Epithelial cell of prostate (primary cell): Measurements from ENCODE around the gene RANBP1.
A peak's percentile ranks its signal among the peaks of the same experiment; 100 is the strongest.

ENCODE experiments used
- DNase-seq: peaks from one replicate; pipeline ENCODE4 v3.0.0-alpha.2; 2011; ENCODE audit warnings: low read depth, low spot score
- H3K27ac ChIP-seq: fragments of 450-650 bp; 2 replicates; pipeline ENCODE4 v1.5.1; 2017; ENCODE audit warnings: mild to moderate bottlenecking

The RANBP1 gene

DNA sequence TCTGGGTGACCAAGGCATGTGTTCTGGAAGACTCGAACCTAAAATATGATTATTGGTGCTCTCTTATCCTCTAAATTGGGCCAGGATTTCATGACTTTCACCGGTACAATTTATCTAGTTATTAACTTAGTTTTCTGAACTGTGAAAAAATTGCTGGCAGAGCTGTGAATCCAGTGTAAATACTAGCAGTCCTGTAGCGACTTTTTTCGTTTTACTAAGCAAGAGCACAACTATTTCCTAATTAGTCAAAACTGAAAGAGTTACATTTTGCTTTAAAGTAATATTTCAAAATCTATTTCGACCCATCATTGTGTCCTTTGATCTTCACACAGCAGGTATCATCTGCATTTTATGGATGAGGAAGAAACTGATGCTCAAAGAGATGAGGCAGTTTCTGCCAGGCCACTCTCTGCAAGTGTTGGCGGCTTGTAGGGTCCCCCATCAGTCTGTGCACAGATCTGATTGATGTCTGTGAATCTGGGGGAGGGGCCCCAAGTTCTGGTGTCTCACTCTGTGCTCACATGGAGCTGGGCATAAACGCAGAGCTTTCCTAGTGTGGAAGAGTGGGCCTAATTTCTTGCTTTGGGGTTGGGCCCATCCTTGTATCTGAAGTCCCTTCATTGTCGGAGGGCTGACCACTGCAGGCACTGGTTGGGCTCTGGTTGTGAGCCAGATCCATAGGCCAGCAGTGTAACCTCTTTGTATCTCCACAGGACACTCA, 2.6 kb downstream of the RANBP1 start:
- no peak for DNase-seq
- peak overlapping the region; percentile 67 for H3K27ac ChIP-seq

DNA sequence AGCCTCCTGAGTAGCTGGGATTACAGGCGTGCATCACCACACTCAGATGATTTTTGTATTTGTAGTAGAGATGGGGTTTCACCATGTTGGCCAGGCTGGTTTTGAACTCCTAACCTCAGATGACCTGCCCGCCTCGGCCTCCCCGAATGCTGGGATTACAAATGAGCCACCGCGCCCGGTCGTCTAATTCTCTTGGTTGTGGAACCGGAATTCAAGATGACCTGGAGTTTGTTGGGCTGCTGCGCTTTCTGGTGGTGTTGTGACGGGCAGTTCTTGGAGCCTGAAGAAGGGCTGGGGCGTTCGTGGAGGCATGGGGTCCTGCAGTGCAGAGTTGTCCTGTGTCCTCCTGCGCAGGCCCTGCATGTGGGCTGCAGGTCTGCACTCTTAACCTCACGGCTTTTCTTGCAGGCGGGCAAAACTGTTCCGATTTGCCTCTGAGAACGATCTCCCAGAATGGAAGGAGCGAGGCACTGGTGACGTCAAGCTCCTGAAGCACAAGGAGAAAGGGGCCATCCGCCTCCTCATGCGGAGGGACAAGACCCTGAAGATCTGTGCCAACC, 6.0 kb downstream of the RANBP1 start:
- no peak overlapping the region for H3K27ac ChIP-seq
- DNase-seq = no peak

DNA sequence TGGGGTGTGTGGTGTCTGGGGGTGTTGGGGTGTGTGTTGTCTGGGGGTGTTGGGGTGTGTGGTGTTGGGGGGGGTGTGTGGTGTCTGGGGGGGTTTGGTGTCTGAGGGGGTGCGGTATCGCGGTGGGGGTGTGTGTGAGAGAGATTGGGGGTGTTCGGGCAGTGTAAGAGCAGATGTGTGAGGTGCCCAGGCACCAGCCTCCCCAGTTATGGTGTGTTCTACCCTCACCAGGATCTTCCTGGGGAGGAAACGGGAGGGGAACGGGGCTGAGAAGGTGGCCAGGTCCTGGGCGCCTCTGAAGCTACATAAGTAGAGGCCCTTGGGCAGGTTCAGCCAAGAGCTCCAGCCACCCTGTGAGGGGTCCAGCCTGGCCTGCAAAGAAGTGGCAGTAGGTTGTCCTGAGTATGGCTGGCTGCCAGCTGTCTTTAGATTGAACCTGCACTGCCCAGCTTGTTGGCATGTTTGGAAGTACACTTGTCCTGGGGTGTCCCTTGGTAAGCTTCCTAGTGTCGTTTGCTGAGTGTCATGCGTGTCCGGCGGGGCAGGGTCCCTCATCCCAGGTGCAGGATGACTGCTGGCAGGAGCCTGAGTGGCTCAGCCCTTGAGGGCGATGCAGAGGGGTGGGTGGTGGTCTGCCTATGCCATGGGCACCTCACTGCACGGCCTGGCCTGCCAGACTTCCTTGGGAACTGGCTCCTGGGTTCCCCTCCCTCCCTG, 7.6 kb downstream of the RANBP1 start:
- no peak overlapping the region for H3K27ac ChIP-seq
- DNase-seq = no peak

DNA sequence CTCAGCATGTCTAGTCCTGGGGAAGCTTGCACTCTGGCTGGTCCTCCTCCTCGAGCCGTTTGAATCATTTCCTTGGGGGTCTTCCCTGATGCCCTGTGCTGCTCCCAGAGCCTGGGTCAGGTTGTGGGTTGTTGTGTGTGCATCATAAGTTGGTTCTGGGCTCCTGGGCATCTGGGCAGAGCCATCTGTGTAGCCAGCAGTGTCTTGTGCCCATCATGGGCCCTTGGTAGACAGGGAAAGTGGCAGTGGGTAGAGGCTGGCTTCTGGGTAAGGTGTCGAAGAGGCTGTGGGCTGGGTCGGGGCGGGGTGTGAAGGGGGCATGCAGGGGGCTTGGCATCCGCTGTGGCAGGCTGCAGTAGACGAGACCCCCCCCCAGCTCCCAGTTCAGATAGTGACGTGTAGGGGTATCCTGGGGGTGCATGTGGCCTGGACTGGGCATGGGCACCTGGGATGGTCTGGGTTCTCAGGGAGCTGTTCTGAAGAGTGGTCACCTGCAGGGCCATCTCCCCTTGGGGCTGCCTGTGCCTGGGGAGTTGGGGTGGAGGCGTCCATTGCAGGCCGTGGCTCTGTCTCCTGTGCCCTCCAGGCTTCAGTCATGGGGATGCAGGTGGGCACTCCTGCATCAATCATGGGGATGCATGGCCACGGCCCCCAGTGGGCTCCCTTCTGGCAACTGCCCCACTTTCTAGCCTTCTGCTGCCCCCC, 8.3 kb downstream of the RANBP1 start:
- no peak overlapping the region for H3K27ac ChIP-seq
- no peak for DNase-seq

DNA sequence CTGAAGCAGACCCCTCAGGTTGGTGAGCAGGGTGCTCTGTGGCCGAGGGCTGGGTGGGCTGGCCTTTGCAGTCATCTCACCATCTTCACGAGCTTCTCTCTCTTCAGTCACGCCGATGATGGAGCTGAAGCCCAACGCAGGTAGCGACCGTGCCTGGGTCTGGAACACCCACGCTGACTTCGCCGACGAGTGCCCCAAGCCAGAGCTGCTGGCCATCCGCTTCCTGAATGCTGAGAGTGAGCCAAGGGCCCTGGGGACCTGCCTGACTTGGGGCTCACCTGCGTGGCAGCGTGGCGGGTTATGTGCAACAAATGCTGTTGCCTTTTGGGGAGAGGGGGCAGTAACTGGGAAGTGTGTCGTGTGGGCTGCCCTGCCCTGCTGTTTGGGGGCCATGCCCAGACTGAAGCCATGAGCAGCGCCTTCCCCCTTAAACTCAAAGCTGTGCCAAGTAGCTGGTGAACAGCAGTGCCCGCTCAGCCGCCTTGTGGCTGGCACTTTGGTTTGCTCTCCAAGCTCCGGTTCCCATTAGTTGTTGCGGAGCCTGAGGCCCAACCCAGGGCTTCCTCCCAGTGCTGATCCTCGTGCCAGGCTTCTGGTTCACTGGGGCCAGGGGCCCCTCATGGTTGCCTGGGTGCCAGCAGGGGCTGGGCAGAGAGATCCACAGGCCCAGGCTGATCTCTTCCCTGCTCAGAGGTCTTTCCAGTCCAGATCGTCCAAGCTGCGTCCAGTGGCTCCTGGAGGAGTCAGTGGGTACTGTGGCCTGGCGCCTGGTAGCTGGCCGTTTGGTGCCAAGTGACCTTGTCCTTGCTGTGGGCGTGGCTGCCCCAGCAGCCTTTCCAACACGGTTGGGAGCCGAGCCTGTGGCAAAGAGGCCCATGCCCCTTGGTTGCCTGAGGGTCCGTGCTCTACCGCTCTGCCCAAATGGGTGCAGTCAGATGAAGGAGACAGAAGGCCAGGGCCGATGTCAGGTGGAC, 9.6 kb downstream of the RANBP1 start:
- H3K27ac ChIP-seq = no peak overlapping the region
- no peak for DNase-seq

DNA sequence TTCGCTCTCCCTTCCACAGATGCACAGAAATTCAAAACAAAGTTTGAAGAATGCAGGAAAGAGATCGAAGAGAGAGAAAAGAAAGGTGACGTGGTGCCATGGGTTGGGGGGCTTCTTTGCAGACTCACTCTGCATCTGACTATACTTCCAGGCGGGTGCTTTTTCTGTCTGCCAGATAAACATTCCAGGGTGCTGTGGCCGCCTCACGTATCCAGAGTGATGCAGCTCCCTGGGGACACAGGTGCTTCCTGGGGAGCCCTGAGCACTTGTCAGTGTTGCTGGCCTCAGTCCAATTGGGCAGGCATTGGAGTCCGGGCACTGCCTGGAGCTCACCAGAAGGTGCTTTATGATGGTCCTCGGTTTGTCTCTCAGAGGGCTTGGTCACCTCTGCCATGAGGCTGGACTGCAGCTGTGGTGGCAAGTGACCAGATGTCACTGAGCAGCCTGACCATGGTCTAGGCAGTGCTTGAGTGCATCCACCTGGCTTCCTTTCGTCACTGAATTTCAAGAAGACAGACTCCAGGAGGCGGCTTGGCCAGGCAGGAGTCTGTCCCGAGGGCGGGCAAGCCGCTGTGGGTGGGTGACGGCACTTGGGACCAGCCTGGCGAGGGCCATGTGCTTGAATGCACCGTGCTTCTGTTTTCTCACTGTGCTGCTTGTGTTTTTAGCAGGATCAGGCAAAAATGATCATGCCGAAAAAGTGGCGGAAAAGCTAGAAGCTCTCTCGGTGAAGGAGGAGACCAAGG, 10.6 kb downstream of the RANBP1 start:
- no peak overlapping the region for H3K27ac ChIP-seq
- DNase-seq = no peak

DNA sequence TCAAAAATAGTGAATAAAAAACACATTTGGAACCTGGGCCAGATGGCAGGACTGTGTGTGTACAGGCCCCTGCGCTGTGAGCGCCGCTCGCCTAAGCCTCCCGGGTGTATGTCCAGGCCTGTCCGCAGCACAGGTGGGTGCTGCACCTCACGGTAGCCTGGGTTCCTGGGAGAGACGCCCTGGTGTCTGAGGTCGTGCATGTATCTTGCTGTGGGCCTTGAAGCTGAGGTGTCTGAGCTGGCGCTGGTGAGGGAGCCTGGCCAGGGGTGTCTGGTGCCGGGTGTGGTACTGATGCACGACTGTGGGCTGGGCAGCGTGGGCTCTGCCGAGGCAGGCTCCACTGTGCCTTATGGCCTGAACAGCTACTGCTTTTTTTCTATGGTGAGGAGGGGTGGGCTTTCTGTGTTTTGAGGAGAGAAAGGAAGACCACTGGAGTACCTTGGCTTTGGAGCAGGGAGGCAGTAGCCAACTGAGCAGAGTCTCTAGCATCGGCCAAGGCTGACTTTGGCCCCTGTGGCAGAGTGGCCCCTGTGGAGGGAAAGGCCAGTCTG, 11.5 kb downstream of the RANBP1 start:
- no peak overlapping the region for H3K27ac ChIP-seq
- DNase-seq = no peak

DNA sequence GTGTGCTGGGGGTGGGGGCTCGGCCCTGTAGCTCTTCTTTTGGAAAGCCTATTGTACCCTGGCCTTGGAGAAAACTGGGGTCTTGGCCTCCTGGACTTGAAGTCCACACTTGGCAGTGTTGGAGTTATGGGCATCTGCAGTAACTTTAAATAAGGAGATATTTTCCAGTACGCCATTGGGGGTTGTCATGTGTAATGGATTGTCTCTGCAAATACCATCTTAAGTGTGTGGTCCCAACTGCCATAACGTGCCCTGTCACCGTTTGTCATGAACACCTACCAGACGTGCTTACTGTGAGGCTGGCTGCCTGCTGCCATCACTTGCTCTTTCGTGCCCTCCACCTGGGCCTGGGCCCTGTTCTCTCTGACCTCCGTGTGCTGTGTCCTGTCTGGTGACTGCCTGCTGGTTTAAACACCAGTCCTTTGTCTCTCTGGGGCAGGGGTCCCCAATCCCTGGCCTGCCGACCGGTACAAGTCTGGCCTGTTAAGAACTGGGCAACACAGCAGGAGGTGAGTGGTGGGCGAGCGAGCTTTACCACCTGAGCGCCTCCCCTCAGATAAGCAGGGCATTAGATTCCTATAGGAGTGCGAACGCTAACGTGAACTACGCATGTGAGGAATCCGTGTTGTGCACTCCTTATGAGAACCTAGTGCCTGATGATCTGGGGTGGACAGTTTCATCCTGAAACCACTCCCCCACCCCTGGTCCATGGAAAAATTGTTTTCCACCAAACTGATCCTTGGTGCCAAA, 12.1 kb downstream of the RANBP1 start:
- DNase-seq = no peak

DNA sequence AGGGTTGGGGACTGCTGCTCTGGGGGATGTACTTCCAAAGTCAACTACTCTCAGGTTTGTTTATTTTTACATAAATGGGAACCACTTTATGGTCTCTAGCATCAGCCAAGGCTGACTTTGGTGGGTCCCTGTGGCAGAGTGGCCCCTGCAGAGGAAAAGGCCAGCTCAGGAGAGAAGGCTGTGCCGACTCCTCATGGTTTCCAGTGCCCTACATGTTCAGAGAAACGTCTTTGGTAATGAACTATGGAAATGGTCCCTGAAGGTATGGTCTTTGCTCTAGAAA, 12.7 kb downstream of the RANBP1 start:
- no peak overlapping the region for H3K27ac ChIP-seq
- no peak for DNase-seq

More for the DNA sequence above, 12.1 kb downstream of the RANBP1 start:
- H3K27ac ChIP-seq = no peak overlapping the region

DNA sequence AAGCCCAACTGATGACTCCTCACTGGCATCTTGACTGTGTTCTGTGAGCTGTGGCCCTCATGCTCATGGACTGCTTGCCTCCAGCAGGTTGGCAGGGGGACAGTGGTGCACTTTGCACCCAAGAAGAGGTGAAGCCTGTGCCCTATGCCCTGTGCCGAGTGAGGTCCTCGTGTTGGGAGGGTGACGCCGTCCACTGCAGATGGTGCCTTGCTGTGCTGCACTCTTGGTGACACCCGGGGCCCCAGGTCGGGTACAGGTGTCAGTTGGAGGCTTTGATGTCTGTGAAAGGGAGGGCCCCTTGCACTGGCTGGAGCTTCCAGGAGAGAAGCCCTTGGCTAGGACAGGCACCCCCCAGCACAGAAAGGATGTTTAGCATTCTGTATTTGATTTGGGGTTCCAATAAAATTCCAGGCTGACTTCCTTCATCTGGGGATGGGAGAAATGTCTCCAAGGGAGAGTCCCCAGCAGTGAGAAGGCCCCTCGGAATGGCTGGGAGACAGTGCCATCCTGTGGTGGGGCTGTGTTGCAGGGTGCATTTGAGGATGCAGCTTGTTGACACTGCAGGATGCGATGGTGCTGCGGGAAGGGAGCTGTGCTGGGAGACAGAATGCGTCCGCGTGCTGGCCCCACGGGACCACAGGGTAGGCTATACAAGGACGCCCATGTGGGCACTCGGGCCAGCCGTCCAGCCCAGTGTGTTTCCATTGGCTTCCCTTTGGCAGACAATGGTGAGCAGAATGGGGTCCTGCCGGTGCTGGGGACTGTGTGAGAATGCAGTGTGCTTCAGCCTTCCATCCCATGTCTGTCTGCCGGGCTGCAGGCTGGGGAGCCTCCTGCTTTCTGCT, 13.2 kb downstream of the RANBP1 start:
- DNase-seq = no peak
- no peak overlapping the region for H3K27ac ChIP-seq

DNA sequence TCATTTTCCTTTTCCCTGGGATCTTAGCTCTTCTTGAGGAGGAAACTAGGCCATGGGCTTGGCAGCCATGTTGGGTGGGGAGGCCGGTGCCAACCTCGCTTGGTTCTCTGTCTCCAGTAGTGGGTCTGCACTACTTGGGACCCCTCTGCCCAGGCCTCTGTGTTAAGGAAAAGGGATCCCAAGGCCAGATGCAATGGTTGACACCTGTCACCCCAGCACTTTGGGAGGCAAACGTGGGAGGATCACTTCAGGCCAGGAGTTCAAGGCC, 13.8 kb downstream of the RANBP1 start:
- H3K27ac ChIP-seq = no peak overlapping the region
- no peak for DNase-seq

DNA sequence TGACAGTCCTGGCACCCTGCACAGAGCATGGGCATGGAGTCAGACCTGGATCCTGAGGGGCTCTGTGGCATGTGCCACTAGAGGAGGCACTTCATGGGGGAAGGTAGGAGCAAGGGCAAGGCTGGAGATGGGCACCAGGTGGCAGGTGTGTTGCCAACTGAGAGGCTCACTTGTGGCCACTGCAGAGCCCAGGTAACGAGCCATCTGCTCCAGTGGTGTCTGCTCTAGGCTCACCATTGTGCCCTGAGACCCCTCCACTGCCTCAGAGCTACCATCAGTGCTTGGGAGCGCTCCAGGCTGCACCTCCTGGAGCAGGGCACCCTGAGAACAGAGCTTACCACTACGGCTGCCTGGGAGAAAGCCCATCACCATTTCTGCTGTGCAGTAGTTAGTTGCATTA, 14.4 kb downstream of the RANBP1 start:
- H3K27ac ChIP-seq = no peak overlapping the region
- DNase-seq = no peak

DNA sequence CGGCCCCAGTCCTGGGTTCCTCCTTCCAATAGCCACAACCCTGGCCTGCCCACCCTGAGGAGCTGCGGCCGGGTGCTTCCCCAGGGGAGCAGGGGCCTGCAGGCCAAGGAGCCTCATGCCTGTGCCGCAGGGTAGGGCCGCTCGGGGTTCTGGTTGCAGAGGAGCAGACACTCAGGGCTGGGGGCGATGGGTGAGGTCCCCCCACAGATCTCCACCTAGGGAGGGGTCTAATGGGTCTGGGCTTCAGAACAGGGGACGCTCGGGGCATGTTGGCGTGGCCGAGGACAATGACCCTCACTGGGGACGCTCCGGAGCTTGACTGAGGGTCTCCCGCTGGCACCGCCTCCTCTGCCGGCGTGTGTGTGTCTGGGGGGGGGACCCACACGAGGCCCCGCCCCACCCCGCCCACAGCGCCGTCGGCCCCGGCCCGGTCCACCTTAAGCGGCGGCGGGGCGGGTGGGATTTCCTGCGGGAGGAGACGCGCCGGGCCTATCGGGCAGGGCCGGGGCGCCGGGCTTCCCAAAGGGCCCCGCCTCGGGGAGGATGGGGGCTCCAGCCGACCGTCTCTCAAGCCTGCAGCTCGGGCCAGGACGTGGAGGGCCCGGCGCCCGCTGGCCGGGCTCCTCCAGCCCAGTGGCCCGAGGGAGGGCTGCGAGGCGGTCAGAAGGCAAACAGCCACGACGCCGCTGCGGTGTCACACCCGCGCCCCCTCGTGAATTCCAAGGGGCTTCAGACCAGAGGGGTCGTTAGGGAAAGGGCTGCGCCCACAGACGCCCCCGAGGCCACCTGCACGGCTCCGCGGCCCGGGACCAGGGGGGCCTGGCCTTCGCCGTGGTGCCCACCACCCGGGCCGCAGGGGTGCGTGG, 15.1 kb downstream of the RANBP1 start:
- peak overlapping the region; percentile 28 for H3K27ac ChIP-seq

DNA sequence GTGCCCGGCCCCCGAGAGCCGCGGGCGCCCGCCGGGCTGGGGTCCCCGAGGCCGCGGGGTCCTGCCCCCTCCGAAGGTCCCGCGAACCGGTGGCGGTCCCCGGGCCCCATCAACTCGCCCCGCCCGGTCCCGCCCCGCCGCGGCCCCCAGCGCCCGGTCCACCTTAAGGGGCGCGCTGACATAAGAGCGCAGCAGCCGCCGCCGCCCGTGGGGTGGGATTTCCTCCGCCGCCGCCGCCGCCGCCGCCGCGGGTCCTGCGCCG, 15.6 kb downstream of the RANBP1 start, which contains the start of gene ZDHHC8:
ZDHHC8 (plus strand) TSS at position 208 of the 262 bp plus-strand sequence. CDS start 144 bp downstream, outside the sequence.
- no peak for DNase-seq
- peak within 1 kb of the TSS; percentile 28 for H3K27ac ChIP-seq

More for the DNA sequence above, 15.1 kb downstream of the RANBP1 start:
- no peak for DNase-seq

DNA sequence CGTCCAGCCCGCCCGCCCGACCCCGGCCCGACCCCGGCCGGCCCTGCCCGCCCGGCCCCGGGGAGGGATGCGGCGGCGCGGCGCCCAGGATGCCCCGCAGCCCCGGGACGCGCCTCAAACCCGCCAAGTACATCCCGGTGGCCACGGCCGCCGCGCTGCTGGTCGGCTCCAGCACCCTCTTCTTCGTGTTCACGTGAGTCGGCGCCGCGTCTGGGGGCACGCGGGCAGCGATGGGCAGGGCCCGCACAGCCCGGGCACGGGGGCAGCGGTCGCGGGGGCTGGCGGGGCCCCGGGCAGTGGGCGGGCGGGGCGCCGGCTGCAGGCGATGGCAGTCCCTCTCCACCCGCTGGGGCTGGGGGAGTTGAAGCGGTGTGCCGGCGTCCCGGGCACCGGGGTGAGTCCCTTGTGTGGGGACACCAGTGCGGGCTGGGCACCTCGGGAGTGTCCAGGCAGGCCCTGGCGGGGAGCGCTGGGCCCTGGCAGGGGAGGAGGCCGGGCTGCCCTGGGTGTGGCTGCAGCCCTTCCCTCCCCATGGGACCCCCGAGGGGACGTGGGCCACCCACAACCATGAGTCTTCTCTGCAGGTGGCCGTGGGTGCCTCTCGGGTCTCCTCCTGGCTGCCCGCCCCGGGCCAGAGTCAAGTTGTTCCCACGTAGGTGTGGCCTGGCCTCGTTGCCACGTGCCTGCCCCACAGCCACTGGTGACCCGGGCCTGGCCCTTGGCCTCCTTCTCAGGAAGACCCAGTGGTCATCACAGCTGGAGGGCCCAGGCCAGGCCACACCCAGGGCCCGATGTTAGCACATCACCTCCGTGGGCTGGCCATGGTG, 16.2 kb downstream of the RANBP1 start:
- peak overlapping the region; percentile 28 for H3K27ac ChIP-seq
- DNase-seq = no peak

DNA sequence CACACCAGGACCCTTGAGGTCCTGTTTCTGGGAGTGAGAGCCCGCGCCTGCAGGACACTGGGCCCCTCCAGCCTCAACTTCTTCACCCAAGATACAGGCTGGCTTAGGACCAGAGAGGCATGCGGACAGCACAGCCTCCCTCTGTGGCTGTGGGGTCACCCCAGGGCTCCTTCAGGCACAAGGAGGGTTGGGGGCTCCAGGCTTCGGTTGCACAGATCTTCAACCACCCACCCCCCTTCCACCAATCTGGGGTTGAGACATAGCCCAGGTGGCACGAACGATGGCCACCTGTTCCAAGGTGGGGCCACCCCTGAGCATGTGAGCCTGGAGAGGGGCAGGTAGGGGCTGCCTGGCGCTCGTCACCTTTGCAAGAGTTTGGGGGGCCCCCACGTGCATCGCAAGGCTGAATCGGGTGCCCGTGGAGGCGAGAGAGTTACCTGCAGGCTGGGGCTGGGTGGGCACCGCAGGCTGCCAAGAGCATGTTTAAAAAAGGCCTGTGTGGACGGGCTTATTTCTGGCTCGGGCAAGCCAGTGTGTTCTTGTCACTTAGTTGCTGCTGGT, 16.9 kb downstream of the RANBP1 start:
- no peak for DNase-seq
- H3K27ac ChIP-seq = no peak overlapping the region
